ENCODE data around the gene SAMD3. TPM values are rescaled to one million over a fixed set of nuclear protein-coding genes. Genes with fewer than 3 reads are reported as not detected.
"Not testable (repeated sequence)": the region's sequence is repeated elsewhere in the genome, so short reads cannot be mapped to it uniquely, and the experiment has no call there.

SAMD3 gene, protein sequence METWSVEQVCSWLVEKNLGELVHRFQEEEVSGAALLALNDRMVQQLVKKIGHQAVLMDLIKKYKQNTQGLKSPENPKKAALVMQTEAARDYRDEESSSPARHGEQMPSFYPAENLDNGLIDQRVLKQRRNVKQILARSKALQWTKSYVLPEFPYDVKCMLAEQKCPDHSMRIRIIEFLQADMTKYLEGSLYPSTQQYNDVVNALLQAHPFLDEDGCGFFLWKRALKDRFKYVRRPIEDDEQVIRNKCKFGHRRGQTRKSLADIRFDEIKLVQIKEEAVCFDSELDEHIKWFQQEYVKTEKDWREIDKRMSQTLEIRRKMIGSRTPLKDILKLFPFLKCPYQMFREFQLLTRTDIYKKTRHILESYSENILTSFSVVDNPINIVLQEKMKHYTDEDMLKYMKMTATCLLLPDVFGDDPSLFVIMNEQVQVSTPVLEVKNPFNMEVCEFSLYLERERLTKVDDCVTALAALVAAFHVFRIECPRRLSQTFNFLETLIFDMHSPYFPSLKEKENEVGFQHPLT
- total RNA-seq: 15.6 TPM

DNA sequence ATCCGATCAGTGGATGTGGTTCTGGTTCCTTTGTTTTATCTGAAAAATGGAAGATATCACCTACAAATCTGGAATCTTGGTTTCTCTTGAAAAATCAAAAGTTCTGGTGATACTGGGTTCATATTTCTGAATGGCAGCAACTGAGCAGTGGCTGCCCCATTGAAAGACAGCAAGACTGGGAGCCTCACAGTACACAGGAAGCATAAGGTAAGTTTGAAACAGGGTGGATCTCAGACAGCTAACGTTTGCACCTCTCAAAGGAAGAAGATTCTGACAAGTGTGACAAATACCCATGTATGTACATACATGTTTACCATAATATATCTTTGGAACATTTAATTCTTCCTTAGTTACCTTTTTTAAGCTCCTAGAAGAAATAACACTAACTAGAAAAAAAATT lies at the start of gene SAMD3:
Gene SAMD3 (minus strand): TSS at position 177 of the 400 bp plus-strand sequence. CDS start 7,678 bp downstream, outside the sequence.
- no peak for DNase-seq

DNA sequence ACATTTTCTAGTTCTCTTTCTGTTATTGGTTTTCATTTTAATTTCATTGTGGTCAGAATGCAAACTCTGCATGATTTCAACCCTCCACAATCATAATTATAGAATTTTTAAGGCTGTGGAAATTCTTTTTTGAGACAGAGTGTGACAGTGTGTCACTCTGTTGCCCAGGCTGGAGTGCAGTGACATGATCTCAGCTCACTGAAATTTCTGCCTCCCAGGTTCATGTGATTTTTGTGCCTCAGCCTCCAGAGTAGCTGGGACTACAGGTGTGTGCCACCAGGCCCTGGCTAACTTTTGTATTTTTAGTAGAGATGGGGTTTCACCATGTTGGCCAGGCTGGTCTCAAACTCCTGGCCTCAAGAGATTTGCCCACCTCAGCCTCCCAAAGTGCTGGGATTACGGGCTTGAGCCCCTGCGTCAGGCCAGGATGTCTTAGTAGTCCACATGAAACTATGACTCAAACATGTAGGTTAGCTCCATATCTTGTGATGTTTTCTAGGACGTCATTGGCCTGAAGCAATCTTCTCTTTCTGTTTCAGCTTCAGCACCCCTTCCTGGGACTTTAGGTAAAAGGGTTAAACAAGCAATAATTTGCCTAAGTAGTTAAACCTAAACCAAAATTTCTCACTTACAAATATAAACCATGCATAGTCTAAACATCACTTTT lies 47.4 kb upstream of the SAMD3 start:
- DNase-seq: no peak

DNA sequence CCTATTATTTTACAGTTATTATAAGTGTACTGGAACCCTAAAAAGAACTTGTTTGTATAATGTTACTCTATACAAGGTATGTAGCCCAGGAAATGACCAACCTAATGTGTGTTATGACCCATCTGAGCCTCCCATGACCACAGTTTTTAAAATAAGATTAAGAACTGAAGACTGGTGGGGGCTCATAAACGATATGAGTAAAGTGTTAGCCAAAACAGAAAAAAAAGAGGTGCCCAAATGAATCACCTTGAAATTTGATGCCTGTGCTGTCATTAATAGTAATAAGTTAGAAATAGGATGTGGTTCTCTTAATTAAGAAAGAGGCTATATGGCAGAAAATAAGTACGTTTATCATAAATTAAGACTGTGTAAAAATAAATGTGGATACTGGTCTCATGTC lies 42.8 kb upstream of the SAMD3 start:
- DNase-seq: not testable (repeated sequence)

DNA sequence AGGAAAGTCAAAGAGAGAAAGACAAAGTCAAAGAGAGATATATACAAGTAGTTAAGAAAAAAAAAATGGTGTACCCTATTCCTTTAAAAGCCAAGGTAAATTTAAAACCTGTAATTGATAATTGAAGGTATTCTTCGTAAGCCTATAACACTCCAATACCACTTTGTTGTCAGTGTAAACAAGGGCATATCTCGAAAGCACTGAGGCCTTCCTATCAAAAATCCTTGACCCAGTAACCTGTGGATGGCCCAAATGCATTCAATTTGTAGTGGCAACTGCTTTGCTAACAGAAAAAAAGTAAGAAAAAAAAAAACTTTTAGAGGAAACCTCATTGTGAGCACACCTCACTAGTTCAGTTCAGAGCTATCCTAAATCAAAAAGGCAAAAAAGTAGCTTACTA lies 39.3 kb upstream of the SAMD3 start:
- no peak for DNase-seq

DNA sequence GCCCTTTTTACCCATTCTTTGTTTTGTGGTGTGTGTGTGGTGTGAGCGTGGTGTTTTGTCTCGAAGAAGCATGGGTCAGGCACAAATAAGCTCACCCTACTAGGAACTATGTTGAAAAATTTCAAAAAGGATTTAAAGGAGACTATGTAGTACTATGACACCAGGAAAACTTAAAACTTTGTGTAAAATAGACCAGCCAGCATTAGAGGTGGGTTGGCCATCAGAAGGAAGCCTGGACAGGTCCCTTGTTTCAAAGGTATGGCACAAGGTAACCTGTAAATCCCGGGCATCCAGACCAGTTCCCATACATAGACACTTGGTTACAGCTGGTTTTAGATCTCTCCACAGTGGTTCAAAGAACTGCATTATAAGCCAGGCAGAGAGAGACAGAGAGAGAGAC lies 38.8 kb upstream of the SAMD3 start:
- not testable (repeated sequence) for DNase-seq

DNA sequence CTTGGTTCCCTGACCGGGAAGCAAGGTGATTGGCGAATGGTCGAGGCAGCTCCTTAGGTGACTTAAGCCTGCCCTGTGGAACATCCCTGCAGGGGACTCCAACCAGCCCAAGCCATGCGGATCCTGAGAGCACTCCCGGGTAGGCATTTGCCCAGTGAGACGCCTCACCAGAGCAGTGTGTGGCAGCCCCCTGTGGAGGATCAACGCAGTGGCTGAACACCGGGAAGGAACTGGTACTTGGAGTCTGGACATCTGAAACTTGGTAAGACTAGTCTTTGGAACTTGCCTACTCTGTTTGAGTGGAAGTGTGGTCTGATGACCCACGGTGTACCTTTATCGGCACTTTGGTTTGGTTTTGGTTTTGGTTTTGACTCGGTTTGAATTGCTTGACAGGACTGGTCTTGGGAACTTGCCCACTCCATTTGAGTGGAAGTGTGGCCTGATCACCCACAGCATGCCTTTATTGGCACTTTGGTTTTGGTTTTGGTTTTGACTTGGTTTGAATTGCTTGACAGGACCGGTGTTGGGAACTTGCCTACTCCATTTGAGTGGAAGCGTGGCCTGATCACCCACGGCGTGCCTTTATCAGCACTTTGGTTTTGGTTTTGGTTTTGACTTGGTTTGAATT lies 38.0 kb upstream of the SAMD3 start:
- not testable (repeated sequence) for DNase-seq

DNA sequence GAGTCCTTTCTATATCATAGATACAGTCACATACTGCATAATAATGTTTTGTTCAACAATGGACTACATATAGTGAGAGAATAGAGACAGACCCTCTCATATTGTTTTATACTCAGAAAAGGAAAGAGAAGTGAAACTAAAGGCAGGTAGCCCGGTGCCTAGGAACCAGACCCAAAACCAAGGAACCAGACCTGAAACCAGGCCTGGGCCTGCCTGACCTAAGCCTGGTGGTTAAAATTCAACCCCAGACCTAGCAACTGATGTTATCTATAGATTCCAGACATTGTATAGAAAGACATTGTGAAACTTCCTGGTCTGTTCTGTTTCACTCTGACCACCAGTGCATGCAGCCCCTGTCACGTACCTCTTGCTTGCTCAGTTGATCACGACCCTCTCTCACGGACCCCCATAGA lies 37.3 kb upstream of the SAMD3 start:
- not testable (repeated sequence) for DNase-seq

DNA sequence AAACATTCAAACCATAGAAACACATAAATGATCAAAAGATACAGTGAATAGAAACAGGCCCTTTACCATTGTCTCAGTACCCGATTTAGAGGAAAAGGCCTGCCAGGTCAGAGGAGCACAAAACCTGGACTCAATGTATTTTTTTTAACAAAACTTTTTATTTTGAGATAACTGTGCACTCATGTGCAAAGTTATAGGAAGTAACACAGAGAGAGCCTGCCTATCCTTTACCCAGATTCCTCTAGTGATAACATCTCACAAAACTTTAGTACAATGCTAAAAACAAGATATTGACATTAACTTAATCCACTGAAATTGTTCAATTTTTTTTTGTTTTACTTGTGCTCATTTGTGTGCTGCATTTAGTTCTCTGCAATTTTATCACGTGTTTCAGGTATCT lies 36.8 kb upstream of the SAMD3 start:
- DNase-seq: no peak

DNA sequence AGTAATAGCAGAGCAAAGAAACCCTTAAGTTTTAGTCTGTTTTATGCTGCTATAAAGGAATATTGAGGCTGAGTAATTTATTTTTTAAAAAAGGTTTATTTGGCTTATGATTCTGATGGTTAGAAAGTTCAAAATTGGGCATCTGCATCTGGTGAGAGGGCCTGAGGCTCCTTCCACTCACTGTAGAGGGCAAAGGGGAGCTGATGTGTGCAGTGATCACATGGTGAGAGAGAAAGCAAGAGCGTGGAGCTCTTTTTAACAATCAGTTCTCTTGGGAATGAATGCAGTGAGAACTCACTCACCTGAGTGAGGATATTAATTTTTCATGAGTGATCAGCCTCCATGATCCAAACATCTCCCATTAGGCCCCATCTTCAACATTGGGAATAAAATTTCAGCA lies 36.4 kb upstream of the SAMD3 start:
- DNase-seq: no peak

DNA sequence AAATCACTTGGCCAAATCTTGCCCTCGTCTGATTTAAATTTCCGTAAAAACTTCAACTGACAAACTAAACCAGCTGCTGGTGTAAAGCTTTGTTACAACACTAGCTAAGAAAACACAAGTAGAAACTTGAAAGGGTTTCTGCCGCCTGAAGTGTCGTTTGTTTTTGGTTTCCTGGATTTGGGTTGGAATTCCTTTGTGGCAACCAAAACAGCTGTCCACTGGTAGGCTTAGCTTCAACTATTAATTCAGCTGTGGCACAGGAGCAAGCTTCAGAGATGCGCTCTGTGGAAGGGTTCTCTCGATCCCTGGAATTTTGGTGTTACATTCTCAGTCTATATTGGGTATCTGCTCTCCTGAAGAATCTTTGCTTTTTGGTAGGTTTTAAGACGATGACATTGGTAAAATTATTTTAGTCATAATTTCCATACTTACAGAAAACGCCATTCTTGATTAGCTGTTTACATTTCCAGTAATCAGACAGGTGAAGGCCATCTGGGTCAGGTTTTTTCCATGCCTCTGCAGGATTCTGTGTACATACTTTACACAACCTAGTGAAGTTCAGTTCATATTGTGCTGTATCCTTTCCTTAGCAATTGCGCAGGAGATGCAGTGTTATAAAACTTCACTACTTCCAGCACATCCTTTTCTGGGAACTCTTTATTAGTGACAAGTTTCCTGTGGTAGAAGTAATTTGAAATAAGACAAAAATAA lies 29.9 kb upstream of the SAMD3 start:
- no peak for DNase-seq

DNA sequence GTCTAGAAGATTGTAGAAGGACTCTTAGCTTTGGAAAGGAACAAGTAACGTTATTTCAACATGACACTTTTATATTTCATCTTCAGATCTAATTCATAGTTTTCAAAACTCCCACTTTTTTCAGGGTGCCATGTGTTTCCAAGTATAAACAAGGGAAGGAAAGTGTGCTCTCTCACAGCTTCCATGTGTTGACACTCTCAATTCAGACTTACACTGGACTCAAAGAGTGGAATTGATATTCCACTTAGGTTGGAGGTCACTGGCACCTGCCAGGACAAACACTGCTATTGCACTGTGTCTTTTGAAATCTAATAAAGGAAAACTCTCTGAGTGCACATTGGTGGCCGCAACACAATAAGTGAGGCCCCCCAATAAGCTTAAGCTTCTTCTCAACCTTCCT lies 22.5 kb upstream of the SAMD3 start:
- no peak for DNase-seq

DNA sequence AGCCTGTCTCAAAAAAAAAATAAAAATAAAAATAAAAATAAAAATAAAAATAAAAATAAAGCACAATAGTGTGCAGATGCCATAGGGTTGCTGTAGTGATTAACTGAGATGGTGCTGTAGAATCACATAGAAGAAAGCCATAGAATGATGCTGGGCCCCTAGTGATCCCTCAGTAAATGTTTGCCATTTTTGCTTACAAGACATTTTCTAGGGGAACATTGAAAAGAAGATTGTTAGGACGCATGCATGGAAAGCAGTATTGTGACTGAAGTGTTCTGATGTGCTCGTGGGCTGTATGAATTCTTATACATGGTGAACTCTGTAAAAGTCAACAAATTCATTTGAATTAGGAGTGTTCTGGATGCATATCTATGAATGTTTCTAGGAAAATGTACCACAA lies 22.0 kb upstream of the SAMD3 start:
- DNase-seq: no peak

DNA sequence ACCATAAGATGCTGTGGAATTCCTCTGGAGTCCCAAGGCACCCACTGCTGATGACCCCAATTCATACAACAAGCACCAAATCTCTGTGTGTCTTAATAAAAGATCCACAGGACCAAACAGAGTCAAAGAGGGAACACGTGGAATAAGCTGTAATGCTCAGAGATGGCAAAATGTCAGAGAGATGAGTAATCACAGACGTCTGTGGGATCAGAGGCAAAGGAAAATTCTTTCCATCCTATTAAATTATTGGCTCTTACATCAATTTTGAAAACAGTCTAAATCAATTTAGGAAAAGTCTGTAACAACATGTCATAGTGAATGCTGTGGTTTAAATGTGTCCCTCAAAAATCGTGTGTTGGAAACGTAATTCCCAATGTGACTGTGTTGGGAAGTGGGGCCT lies 17.5 kb upstream of the SAMD3 start:
- DNase-seq: no peak

DNA sequence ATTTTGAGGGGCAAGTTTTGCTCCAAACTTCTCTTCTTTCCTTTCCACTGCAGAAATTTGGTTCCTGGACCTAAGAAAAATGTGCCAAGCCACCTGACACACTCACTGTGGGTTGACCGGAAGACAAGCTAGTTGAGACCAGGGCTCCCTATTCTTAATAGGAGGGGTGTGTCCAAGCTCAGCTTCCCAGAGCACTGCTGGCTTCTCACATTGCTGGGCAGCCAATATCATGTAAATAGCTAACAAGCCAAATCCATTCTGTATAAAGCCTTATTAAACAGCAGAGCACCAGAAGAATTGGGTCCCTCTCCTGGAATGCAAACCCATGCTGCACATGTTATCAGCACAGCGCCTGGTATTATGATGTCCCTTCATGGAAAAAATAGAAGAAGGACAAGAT lies 17.0 kb upstream of the SAMD3 start:
- no peak for DNase-seq

DNA sequence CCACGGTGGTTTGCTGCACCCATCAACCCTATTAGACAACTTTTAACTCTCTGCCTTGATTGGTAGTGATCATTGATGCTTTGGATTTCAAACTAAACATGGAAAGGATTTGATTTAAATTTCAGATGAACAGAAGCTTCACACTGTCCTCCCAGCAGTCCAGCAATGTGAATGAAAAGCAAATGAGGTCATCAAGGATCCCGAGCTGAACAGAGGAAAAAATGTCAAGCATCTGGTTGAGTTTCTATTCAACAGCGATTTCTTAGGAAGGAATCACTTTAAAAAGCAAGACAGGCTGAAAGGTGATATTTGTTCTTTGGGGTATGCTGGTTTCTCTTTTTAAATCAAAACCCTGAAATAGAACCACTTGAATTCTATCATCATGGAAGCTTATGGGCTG lies 10.6 kb upstream of the SAMD3 start:
- no peak for DNase-seq

DNA sequence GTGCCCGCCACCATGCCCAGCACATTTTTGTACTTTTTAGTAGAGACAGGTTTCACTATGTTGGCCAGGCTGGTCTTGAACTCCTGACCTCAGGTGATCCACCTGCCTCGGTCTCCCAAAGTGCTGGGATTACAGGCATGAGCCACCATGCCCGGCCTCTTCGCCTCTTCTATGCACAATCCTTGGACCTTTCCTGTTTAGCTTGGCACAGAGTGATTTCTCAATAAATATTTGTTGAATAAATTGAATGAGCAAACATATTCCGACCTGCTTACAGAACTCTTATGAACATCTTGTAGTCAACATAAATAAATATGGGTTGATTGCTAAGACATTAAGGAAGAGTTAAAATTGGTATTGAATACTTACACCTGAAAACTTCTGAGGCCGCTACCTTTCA lies 7.8 kb upstream of the SAMD3 start:
- not testable (repeated sequence) for DNase-seq

DNA sequence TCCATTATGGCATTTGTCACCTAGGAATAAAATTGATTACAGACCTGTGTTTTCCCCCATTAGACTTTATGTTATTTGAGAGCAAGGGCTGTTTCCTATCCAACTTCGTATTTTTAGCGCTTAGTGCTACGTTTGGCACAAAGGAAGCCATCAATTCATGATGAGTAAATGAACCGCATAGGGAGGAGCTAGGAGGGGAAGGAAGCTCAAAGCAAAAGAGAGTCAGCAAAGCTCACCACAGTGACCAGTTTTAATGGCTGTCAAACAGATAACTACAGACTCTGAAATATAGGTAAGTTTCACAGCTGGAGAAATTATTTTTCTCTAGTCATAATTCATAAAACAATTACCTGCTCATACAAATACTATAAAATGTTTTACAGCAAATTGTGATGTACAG lies 6.9 kb upstream of the SAMD3 start:
- no peak for DNase-seq

DNA sequence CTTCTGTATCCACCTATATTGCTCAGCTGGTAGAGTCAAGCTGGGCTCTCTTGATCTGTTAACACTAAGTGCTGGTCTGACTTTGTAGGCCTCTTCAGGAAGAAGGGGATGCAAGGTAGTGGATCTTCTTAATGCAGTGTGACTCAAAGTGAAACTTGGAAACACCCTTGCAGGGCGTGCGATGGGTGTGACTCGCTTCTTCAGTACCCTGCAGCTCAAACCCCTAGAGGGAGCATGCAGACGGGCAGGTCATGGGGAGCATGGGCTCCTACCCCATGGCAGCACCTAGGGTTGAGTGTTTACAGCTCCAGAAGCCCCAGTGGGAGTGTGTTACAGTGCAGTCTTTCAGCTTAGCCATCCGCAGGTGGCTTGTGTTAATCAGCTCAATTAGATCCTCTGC lies 757 bp upstream of the SAMD3 start:
- no peak for DNase-seq

DNA sequence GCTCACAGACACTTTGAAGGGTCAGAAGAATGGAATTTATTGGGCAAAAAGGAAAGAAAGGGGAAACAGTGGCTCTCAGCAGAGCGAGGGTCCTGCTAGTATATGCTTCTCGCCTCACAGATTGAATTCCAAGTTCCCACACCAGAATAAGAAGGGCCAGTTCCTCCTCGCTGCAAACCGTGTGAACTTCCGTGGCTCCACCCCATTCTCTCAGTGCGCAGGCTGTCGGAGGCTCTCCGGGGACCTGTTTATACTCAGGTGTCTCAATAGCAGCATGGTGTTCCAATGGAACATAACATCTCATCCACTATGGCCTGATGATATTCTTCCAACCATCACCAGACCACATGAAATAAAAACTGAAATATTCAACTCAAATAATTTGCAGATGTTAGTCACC lies 4.6 kb downstream of the SAMD3 start:
- DNase-seq: no peak

DNA sequence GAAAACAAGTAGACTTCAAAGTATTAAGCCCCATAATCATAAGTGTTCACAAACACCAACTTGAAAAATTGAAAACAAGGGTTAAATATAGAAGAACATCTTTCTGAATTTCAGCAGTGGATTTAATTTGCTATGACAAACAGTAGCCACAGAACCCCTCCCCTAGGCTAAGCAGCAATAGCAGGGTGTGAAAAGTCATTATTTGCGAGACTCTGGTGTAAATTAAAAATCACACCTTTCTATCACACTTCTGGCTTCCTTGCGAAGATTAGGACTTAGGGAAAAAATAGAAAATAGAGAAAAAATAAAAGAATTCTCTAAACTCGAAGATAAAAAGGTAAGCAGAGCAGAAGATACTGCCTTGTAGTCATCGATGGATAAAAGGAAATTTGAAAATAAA lies 6.1 kb downstream of the SAMD3 start:
- no peak for DNase-seq

DNA sequence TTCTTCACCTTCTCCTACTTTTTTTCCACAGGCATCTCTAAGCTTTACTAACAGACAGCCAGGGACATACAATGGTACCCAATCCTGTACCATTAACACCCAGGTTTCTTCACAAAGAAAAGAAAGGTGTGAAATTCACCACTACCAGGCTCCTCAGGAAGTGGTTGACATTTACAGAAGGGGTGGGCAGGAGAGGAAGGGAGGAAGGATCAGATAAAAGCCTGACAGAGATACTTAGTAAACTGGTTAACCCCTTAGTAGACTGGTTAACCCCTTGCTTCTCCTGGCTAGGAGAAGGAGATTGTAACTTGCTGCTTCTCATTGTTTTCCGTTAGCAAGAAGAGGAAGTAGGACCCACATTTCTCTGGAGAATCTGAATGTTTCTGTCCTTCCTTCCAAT lies 7.2 kb downstream of the SAMD3 start:
- no peak for DNase-seq

DNA sequence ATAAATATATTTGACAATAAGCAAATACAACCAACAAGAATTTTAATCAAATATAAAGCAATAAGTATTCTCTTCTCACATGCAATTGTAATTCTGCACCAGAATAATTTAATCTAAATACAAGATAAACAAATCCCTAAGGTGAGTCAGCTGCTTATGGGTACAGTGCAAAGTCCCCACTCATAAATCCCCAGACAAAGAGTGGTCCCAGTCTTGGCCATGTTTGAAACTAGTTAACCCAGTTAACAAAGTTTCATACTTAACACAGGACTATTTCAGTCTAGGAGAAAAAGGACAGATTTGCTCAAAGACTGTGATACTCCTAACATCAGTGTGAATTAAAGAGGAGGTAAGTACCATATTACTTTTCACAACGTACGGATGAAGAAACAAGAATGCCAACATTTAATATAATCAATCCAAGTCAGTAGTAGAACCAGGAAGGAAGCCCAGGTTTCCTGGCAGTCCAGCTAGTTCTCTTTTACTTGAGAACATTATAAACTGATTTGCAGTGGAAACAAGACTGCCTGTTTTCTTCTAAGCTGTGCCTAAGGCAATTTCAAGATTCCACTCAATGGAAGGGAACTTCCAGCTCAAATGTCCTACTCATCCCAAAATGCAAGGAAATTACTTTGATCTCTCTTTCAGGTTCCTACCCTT lies 10.4 kb downstream of the SAMD3 start:
- DNase-seq: no peak
